SKM-1 treated with dmso at 0.1 percent for 144 hours (cell line): ENCODE measurements around the gene LUZP2.

Experiments used
- DNase-seq: peaks from one replicate; lab custom pipeline; 2025; ENCODE audit not compliant: unreplicated experiment; lab: John Stamatoyannopoulos, UW

The LUZP2 gene

DNA sequence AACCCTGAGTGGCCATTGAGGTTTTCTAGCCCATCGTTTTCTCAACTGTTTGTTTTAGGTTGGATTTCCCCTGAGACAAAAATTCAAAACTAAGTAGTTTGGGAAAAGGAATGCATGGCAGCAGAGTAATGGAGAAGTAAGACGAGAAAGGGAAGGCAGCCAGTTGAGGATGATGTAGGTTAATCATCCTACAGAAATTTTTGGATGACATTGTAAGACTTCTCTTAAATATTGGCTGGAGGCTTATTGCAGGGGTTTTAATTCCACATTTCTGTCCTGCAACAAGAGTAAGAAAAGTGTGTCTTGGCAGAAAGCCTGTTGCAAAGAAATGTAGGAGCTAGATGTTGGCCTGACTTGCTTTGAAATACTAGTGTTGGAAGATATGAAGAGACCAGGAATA, 308.8 kb downstream of the LUZP2 start:
- no peak for DNase-seq

DNA sequence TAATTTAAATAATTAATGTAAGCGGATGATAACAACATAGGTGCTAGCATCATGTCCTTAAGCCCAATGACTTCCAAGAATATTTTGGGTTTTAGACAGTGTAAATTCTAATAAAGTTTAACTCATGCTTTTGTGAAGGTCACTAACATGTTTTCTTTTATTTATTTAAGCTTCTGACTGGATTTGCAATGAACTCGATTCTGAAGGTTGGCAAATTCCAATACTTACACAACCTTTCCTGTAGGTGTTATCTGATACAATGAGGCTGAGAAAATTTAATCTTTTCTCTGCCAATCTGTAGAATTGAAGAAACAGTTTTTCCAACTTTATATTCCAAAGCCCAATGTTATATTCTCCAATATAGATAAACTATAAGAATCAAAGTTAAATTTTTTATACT, 311.3 kb downstream of the LUZP2 start:
- DNase-seq = no peak

DNA sequence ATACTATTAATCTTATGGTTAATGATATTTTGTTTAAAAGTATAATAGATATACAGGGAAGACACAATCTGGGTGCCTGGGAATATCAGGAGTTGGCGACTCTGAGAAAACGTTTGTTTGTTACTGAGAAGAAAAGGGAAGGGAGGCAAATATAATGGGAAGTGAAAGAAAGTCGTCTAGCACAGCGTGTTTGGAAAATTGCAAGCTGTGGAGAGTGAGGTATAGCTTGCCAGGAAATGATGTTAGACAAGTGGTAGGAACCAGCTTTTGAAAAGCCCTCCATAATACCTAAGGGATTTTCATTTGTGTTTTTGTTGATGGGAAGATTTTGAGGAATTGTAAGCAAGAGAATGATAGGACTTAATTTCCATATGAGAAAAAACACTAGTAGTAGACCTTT, 322.2 kb downstream of the LUZP2 start:
- DNase-seq = no peak

DNA sequence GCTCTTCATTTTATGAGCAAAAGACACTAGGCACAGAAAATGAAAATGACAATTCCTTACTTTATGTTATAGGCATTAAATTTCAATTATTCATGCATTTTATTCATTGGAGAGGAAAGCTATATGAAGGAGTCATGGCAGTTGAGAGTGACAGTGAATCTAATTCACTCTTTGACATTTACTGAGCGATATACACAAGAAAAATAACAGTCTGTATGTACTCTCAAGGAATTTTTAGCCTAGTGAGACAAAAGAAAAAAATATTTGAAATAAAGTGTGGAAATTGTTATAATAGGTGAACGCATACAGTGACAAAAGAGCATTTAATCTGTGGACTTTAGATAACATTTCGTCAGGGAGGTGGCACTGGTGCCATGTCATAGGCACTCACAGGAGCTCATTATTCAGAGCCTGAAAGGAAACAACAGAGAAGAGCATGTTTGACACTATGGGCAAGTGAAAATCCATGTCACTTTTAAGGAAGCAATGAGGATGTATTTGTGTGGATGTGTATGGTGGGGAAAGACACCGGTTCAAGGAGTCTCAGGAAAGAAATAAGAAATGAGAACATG, 323.1 kb downstream of the LUZP2 start:
- no peak for DNase-seq

DNA sequence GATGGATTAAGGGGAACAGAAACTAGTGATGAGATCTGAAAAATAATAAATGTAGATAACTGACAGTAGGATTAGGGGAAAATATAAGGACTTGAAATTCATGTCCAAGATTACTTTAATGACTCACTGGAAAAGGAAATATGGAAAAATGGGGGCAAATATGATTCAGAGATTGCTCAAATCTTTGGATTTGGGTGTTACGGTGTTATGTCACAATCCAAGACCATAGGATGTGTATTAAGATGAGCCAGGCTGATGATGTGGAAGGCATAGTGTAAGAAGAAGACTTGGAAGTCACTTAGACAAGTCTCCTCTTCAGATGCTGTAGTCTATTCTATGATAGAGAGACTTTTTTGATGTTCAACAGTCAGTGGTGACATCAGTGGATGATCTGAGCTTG, 323.7 kb downstream of the LUZP2 start:
- no peak for DNase-seq

DNA sequence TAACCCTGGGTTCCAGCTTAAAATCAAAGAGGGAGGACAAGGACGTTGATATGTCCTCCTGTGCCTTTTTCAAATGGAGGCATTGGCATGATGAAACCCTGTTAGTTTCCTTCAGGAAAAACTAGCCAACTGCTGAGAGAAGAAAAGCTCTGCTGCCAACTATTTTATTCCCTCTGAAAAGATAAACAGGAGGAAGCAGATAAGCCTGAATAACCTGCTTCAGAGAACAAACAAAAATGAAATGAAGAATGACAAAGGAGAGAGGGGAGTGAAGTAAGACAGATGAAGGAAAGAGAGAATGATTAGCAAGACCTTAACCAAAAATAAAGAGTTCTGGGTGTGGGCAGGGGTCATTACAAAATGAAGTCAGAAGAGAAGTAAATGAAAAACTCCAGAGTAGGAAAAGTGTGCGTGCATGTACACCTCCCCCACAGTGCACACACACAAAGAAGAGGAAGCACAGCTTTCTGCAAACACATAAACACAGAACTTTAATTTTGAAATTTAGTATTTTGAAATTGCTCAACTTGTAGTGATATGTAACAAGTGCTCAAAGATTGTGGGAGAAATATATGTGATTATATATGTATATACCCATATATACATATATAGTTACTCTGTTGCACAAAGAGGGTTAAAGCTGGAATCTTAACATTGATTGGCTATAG, 332.2 kb downstream of the LUZP2 start:
- DNase-seq = no peak

DNA sequence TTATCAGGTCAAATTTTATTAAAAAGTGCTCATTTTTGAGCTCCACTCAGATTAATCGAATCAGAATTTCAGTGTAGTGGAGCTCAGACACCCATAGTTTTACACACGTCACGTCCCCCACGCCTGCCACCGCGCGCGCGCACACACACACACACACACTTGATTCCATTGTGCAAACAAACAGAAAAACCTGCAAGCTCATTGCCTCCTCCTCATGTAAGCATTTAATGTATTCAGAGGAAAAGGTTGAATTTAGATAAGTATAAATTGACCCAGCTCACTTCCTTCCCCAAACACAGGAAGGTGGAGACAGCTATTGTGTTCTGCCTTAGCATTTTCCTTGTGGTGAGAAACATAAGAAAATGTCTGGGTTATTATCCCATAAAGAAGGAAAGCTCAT, 336.7 kb downstream of the LUZP2 start:
- no peak for DNase-seq

DNA sequence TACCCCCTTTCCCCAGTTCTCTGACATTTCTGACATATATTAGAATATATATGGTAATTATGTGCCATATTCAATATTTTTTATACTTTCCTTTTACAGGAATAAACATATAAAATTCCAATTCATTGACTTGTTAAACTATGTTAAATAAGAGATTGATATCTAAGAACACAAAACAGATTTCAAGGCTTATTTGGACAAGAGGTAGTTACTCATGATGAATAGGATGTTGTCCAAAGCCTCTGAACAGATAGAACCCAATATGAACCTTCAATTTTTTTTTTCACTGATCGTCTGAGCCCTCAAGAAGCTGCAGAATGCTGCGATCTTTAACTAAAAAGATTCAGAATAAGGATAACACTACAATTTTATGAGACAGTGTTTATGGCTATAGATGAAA, 340.3 kb downstream of the LUZP2 start:
- DNase-seq = no peak

DNA sequence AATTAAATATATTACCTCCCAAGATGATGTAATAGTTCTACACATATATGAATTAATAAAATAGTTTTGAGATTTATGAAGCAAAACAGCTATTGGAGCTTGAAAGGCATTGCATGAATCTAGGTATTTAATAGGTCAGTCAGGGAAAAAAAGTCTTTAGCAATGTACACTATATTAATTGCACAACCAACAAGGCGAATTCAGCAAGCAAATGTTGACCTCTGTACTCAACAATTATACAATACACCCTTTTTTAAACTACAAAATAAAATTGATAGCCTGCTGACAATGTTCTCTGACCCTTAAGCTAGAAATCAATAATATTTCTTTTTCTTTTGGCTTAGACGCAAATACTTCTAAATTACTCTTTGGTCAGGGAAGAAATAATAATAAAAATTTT, 345.5 kb downstream of the LUZP2 start:
- DNase-seq = no peak

DNA sequence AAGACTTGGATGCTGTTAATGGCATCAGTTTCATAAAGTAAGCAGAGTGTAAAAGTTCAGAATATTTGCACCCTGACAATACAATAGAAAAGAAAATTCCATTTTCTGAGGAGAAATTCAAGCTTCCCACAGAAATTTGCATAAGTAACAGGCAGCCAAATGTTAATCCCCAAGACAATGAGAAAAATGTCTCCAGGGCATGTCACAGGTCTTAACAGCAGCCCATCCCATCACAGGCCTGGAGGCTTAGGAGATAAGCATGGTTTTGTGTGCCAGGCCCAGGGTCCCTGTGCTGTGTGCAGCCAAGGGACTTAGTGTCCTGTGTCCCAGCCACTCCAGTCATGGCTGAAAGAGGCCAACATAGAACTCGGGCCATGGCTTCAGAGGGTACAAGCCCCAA, 347.6 kb downstream of the LUZP2 start:
- DNase-seq = no peak

DNA sequence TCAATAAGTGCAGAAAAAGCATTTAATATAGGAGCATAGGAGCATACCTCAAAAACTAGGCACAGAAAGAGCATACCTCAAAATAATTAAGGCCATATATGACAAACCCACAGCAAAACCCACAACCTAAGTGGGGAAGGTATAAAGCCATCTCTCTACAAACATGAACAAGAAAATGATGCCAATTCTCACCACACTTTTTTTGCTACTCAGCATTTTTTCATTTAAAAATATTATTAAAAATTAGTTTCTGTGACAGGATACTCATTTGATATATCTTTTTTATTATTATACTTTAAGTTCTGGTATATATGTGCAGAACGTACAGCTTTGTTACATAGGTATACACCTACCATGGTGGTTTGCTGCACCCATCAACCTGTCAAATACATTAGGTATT, 352.0 kb downstream of the LUZP2 start:
- no peak for DNase-seq

DNA sequence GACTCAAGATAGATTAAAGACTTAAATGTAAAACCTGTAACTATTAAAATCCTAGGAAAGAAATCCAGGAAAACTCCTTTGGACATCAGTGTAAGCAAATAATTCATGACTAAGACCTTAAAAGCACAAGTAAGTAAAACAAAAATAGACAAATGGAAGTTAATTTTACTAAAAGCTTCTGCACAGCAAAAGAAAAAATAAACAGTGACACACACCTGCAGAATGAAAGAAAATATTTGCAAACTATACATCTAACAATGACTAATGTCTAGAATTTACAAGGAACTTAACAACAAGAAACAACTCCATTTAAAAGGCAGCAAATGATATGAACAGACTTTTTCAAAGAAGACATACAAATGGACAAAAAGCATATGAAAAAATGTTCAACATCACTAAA, 359.1 kb downstream of the LUZP2 start:
- DNase-seq = no peak

DNA sequence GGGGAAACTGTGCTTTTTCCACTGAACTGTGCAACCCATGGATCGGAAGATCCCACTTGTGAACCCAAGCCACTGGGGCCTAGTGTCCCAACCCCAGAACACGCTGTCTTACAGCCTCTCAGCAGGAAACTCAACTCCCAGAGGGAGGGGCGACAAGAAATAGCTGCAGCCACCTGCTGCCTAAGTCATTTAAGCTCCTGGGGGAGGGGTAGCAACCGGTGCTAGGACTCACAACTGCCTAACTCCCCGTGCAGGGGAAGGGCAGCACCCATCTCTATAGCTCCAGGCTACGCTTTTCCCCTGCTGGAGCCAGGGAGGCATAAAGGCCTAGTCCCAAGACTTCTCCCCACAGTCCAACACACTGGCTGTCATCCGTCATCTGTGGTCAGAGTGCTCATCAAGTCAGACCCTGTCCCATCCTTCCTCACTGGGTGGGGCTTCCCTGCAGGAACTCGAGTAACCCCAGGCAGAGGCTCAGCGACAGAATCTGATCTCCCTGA, 363.0 kb downstream of the LUZP2 start:
- DNase-seq = no peak

DNA sequence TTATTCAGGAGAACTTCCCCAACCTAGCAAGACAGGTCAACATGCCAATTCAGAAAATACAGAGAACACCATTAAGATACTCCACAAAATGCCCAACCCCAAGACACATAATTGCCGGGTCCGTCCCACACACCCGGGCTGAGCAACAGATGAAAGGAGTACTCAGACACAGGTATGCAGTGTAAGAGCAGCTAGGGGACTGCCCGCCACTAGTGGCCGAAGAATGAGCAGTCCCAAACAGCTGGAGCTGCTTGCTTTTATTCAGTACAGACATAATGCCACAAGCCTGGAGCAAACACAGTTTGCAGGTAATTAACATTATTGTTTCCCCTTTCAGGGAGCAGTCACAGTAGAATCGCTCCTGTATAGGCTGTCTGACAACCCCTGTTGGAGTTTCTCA, 364.6 kb downstream of the LUZP2 start:
- DNase-seq = no peak

DNA sequence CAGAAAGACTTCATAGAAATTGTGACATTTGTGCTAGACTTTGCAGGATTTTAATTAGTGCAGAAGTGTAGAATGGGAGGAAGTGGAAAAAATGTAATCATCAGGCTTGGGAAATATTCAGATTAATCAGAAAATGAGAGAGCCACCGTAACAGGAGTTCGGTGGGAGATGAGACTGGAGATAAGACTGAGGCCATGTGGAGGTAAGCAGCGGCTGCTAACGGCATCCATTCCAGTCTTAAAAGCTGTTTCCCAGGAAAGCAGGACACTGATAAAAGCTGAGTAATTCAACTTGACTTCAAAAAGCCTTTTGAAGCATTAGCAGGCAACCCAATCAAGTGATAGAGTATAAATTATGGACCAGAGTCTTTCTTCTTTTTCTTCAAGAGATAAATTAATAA, 369.9 kb downstream of the LUZP2 start:
- no peak for DNase-seq

DNA sequence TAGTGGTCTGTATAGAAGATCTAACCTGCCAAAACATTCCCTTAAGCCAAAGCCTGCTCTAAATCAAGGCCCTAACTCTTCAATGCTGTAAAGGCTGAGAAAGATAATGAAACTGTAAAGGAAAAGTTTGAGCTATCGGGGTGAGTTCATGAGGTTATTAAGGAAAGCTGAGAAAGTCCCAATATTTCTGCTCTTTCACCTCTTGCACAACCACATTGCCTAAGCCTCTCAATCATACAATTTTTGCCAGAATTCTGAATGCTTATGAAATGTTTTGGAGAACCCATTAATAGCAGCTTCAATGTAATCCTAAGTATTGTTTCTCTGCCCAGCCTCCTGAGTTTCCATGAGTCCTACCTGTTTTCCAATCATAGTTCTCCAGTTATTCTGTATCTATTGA, 373.2 kb downstream of the LUZP2 start:
- DNase-seq = no peak

DNA sequence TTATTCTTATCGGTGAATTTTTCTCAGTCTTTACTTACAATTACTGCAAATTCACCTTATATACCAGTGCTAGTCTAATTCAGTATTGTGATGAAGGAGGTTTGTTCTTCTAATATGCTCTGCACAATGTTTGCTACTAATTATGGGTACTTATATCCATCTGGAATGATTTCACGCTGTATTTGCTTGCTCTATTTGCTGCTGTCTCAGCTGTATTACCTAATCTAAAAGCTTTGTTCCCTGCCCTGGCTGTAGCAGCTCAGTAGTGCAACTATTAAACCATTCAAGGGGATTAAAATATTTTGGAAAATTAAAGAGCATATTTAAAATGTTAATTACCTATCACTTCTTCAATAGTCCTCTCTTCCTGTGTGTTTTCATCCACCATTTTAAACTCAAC, 375.3 kb downstream of the LUZP2 start:
- DNase-seq = no peak

DNA sequence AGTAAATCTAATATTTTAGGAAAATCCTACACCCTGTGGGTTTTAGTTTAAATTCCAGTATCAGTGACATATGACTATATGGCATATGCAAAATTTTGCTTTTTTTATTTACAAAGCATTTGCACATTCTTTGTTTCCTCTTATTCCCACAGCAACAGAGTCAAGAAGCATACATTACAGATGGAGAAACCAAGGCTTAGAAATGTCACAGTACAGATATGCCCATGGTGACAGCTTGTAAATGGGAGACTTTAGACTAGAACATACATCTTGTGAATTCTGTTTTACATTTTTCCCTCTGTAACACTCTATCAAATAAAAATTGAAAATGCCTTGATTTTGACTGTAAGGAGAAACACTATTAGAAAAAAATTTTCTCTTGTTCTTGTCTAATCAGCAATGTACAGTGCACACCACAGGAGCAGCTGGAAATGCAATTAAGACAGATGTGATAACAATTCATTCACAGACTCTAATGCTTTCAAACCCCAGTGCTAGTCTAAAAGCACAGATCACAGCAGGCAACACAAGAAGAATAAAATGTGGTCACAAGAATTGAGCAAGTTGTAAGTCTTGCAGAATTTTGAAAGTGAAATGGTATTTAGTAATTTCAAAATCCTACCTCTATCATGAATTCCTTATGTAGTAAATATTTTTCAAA, 375.9 kb downstream of the LUZP2 start:
- DNase-seq = no peak

DNA sequence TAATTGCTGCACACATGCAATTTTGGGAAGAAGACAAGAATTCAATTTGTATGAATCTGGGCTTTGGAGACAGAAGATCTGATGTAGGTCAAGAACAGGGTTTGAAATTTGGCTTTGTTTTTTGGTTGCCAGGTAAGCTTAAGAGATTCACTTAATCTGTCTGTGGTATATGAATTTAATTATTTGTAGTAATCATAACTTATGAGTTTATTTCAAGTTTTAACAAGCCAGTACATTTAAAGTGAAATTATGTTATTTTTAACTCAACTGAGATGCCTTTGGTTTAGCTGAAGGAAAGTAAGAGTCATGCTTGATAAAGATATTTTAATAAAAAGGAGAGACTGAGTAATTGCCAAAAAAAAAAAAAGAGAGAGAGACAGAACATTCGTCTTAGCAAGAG, 384.1 kb downstream of the LUZP2 start:
- no peak for DNase-seq

DNA sequence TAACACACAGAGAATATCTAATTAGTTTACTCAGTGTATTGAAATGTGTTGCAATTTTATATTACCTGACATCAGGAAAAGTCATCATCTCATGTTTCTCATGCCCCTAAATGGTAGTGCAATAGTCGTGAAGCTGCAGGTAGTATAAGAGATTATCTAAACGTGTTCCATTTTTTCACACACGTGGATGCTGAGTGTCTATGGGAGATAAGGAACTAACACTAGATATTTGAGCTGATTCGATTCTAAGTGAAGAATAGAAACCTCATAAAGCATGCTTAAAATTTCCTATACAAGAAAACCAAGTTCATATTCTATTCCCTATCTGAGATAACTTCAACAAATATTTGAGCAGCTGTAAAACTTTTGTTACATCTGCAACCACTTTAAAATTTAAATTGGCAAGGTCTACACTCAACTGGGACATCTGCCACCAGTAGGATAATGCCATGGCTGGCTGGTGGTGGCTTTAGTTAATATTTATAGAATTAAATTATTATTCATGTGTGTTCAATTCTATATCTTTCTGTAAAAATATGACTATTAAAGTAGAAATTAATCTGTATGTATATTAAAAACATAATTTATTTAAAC, 388.8 kb downstream of the LUZP2 start:
- no peak for DNase-seq

DNA sequence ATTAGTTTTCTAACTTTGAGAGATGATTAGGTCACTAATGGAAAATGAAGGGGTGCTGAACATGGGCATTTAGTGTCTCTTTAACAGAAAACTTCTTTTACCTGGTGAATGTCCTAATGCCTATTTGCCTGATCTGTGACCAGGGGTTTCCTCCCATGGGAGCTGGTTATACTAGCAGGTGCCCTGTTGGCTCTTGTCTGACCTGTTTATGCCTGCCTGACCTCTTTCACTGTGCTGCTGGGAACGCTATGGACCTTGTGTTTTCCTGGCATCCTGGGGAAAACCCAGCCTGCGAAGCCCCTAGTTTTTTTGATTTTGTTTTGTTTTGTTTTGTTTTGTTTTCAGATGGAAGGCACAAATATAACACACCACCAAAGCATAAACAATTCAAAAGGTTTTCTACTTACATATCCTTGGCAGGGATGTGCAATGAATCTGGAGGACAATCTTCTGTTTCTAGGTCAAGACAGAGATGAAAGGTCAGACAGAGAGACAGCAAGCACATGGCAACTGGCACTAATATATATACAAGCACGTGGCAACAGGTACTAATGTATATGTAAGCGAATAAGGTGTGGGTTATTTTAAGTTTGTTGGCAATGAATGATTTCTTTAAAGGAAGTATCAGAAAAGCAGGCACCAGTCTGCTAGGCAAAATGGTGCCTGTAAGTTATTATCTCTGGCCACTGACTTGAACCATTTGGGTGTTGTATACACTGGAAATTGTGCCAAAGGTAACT, 390.2 kb downstream of the LUZP2 start:
- no peak for DNase-seq

DNA sequence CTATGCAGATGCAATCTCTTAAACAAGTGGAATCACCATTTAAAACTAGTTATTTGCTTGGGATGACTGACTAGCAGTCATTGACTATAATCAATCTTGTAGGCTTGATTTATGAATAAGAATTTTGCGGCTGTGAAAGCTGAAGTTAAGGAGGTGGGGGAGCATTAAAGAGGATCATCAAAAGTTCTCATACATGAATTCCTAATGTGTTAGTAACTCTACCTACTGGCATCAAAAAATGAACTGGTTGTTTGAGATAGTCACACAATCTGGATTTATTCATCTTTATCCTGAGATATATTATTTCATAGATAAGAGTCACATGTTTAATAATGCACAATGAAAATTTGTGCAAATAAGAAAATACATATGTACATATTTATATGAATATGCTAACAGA, 393.6 kb downstream of the LUZP2 start:
- no peak for DNase-seq
